Urinary bladder (tissue), 4 donors: Measurements from ENCODE around the gene KIF16B. TPM values are rescaled to one million over a fixed set of nuclear protein-coding genes. Genes with fewer than 3 reads are reported as not detected.
"Not testable (repeated sequence)": the region's sequence is repeated elsewhere in the genome, so short reads cannot be mapped to it uniquely, and the experiment has no call there.

Experiments
- DNase-seq: peaks from one replicate; pipeline ENCODE4 v3.0.0-alpha.2; 2015; ENCODE audit errors: extremely low spot score
- H3K27ac ChIP-seq: one replicate; pipeline ENCODE4 v1.5.1; 2013; ENCODE audit warnings: low read depth, mild to moderate bottlenecking, moderate library complexity
- H3K36me3 ChIP-seq: one replicate; pipeline ENCODE4 v1.6.1; 2013; ENCODE audit warnings: mild to moderate bottlenecking, moderate library complexity; ENCODE audit not compliant: insufficient read depth
- H3K4me1 ChIP-seq: one replicate; pipeline ENCODE4 v1.6.1; 2013; ENCODE audit warnings: mild to moderate bottlenecking, moderate library complexity; ENCODE audit not compliant: insufficient read depth
- H3K4me3 ChIP-seq: one replicate; pipeline ENCODE4 v1.5.1; 2013; ENCODE audit warnings: low read depth, low read length
- WGBS: extraction: QIAGEN DNeasy Blood & Tissue Kit; methylation state at CpG from one replicate; pipeline ENCODE4 v1.1.7; 2013; 5-methylcytosine and 5-hydroxymethylcytosine counted together
- polyA plus RNA-seq: library from polyadenylated mRNA; stranded (reverse); fragments of 200-250 nt; gene quantifications from one replicate; pipeline ENCODE4 v1.2.3, GENCODE V29; 2013
- total RNA-seq: library from RNA; depleted of rRNA; stranded (reverse); fragments of >200 nt; gene quantifications from one replicate; pipeline ENCODE4 v1.2.3, GENCODE V29; 2014
- donor health status: healthy with polysubstance abuse.
- donor health status: healthy.

KIF16B gene
- total and polyA plus RNA-seq, 2 donors = 9.8 to 23.6 TPM

DNA sequence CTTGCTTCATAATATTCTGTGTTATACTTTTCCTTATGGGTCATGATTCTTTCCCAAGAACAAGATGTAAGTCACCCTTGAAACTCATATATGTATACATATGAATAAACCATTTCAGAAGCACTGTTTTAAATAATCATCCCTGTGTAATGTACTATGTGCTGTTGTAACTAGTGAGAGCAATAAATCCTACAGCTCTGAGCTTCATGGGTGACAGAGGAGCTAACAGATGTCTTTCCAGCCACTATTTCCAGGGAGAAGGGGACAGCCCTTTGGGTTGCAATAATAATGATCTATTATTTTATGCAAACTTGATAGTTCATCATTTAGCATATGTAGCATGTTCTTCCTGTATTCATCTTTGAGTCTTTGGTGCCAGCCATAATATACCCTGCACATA, 342.8 kb downstream of the KIF16B start:
- Histone ChIP-seq H3K4me3 (no peak overlapping the region), H3K4me1 (no peaks in the 10 kb centered on the region), H3K27ac (no peak overlapping the region), H3K36me3 (no peaks in the 10 kb centered on the region)
- no peak for DNase-seq

DNA sequence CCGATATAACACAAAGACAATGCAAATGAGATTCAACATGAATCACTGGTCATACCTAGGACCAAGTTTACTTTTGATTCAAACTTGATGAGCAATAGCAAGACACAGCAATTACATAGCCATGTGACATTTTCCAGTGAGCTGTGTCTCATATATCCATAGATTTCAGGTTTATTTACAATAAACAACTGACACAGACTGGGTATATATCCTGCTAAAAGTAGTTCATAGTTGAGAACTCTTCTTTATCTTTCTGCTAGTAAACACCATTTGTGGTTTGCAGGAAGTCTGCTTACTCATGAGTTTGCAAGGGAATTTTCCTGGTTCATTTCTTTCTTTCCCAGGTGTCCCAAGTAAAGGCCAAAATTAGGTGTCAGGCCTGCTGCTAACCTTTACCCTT, 343.4 kb downstream of the KIF16B start:
- 97% methylated on average over 1 of the region's 1 CpG for WGBS
- DNase-seq = no peak
- H3K4me3 ChIP-seq = no peak overlapping the region
- H3K36me3 ChIP-seq = no peaks in the 10 kb centered on the region
- no peak overlapping the region for H3K27ac ChIP-seq
- no peaks in the 10 kb centered on the region for H3K4me1 ChIP-seq

DNA sequence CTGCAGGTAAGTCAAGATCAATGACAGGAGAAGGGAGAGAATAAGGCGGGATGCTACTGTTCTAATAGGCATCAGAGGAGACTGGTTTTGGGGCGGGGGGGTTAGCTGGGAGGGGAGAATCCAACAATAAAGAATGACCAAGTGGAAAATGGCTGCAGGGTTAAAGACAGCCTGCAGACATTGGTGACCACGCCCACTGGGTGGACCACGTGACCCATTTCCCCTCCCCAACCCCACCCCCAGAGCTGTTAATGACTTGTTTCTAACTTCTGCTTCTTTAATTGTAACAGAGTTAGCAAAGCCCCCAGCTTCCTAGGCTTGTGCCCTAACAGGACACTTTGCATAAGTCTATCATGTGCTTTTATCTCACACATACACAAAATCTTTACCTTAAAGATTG, 344.5 kb downstream of the KIF16B start:
- H3K4me1 ChIP-seq = no peaks in the 10 kb centered on the region
- WGBS = 91% methylated on average over 4 of the region's 4 CpGs
- no peak for DNase-seq
- no peak overlapping the region for H3K4me3 ChIP-seq
- H3K27ac ChIP-seq = no peak overlapping the region
- no peaks in the 10 kb centered on the region for H3K36me3 ChIP-seq

DNA sequence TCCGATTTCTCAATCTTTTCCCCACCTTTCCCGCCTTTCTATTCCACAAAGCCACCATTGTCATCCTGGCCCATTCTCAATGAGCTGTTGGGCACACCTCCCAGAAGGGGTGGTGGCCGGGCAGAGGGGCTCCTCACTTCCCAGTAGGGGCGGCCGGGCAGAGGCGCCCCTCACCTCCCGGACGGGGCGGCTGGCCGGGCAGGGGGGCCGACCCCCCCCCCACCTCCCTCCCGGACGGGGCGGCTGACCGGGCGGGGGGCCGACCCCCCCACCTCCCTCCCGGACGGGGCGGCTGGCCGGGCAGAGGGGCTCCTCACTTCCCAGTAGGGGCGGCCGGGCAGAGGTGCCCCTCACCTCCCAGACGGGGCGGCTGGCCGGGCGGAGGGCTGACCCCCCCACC, 346.3 kb downstream of the KIF16B start:
- 89% methylated on average over 17 of the region's 27 CpGs for WGBS
- H3K36me3 ChIP-seq = not testable (repeated sequence)

DNA sequence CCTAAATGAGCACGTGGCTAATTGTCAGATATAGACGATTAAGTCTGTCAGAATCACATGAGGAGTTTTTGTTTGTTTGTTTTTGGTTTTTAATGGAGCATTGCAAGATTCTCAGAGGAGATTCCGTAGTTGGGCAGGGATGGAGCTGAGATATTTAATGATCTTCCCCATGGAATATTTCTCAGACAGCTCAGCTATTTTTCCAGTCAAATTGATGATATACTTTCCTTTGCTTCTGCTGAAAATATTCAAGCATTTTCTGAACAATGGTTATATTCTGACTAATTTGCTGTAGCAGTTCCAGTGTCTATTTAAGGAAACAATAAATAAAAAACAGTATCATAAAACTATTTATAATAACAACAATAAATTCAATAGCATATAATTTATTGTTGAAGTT, 348.4 kb downstream of the KIF16B start:
- H3K36me3 ChIP-seq = no peaks in the 10 kb centered on the region
- no peak overlapping the region for H3K27ac ChIP-seq
- no peaks in the 10 kb centered on the region for H3K4me1 ChIP-seq
- no peak overlapping the region for H3K4me3 ChIP-seq
- 58% methylated on average over 3 of the region's 3 CpGs for WGBS
- no peak for DNase-seq

More for the DNA sequence above, 346.3 kb downstream of the KIF16B start:
- H3K4me1 ChIP-seq, H3K27ac ChIP-seq, DNase-seq, H3K4me3 ChIP-seq: not testable (repeated sequence)

DNA sequence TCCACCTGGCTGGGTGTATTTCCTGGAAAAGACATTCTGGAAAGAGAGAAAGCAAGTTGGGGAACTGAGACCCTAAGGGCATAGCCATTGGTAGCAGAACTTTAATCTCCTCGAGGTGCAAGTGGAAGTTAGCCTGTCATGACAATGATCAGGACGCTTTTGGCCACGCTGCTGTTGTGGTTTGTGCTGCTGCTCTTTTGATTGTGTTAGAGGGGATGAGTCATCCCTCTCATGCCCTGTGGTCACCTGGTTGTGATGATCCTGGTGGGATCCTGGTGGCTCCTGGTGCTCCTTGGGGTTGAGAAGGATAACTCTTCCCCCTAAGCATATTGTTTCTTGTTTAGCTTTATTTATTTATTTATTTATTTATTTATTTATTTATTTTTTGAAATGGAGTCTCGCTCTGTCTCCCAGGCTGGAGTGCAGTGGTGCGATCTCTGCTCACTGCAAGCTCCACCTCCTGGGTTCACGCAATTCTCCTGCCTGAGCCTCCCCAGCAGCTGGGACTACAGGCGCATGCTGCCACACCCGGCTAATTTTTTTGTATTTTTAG, 350.3 kb downstream of the KIF16B start:
- no peak for DNase-seq
- H3K4me1 ChIP-seq = no peaks in the 10 kb centered on the region
- H3K36me3 ChIP-seq = no peaks in the 10 kb centered on the region
- H3K27ac ChIP-seq = no peak overlapping the region
- 93% methylated on average over 8 of the region's 8 CpGs for WGBS
- H3K4me3 ChIP-seq = no peak overlapping the region

Other genes starting within 250 kb of the KIF16B start
- gene SNRPB2, start 156.6 kb upstream of the KIF16B start, total RNA-seq = 68.3 TPM
- gene SNRPB2, start 156.6 kb upstream of the KIF16B start, polyA plus RNA-seq = 59.8 TPM
- gene OTOR, start 174.9 kb upstream of the KIF16B start, total RNA-seq = 0.16 TPM
- not detected for gene OTOR, start 174.9 kb upstream of the KIF16B start, polyA plus RNA-seq